H1 (cell line): ENCODE measurements around the gene TP53. TPM values are rescaled to one million over a fixed set of nuclear protein-coding genes. Genes with fewer than 3 reads are reported as not detected.

ENCODE experiments used
- CTCF ChIA-PET: fragments of 300-600 bp; sonication (Branson Sonifier 250); formaldehyde crosslinking; loops from one replicate; lab custom pipeline; 2021; ENCODE audit not compliant: partially characterized antibody; lab: Charles Lee
- POLR2A ChIA-PET: fragments of 300-600 bp; sonication (Branson Sonifier 250); formaldehyde crosslinking; loops from one replicate; lab custom pipeline; 2021; ENCODE audit warnings: inconsistent platforms; ENCODE audit not compliant: partially characterized antibody; lab: Charles Lee
- DNase-seq, 2 experiments: peaks; one replicate each; pipeline versions ENCODE4 v3.0.0 to v3.0.0-alpha.2; 2010 to 2022; ENCODE audit warnings: low spot score in 2 of 2, low read depth in 1 of 2, mixed read lengths in 1 of 2
- FAIRE-seq: peaks from 2 replicates; lab custom pipeline; 2011; peaks lifted over from hg19 to GRCh38; lab: Jason Lieb, UNC
- H2AFZ ChIP-seq: 2 replicates; pipeline ENCODE4 v1.8.1; 2012; ENCODE audit warnings: low read length, inconsistent platforms
- H2AK5ac ChIP-seq: 2 replicates; pipeline ENCODE4 v1.6.1; 2013; ENCODE audit warnings: low read depth, low read length
- H2BK120ac ChIP-seq: replicated peaks from 2 replicates; pipeline ENCODE3; 2013; ENCODE audit warnings: low read depth, low read length, inconsistent platforms
- H2BK12ac ChIP-seq: 2 replicates; pipeline ENCODE4 v1.6.1; 2013; ENCODE audit warnings: low read depth, low read length
- H2BK15ac ChIP-seq: 2 replicates; pipeline ENCODE4 v1.6.1; 2013; ENCODE audit warnings: low read length
- H2BK20ac ChIP-seq: 2 replicates; pipeline ENCODE4 v1.6.1; 2013; ENCODE audit warnings: low read length
- H2BK5ac ChIP-seq: 2 replicates; pipeline ENCODE4 v1.6.1; 2013; ENCODE audit warnings: low read depth, low read length
- H3K14ac ChIP-seq: 2 replicates; pipeline ENCODE4 v1.6.1; 2013; ENCODE audit warnings: inconsistent platforms; ENCODE audit not compliant: insufficient read length
- H3K18ac ChIP-seq: 2 replicates; pipeline ENCODE4 v1.6.1; 2013; ENCODE audit warnings: low read length; ENCODE audit errors: extremely low read depth
- H3K23ac ChIP-seq: 2 replicates; pipeline ENCODE4 v1.6.1; 2013; ENCODE audit warnings: inconsistent platforms; ENCODE audit not compliant: insufficient read length
- H3K23me2 ChIP-seq: 2 replicates; pipeline ENCODE4 v1.6.1; 2013; ENCODE audit warnings: low read depth, low read length
- H3K27ac ChIP-seq: 2 replicates; pipeline ENCODE4 v1.6.1; 2011; ENCODE audit warnings: low read depth, low read length, inconsistent platforms
- H3K27me3 ChIP-seq, 4 experiments: replicated peaks in 1 of 4; 1 replicate in 1 of 4; 2 replicates in 3 of 4; pipeline versions ENCODE4 v1.6.1 to v1.8.1; 2011 to 2013; ENCODE audit warnings: low read length in 3 of 4, mild to moderate bottlenecking in 3 of 4, inconsistent platforms in 2 of 4, mixed read lengths in 2 of 4, moderate library complexity in 1 of 4; ENCODE audit not compliant: control insufficient read depth in 3 of 4, insufficient read depth in 3 of 4; ENCODE audit errors: extremely low read depth in 1 of 4
- H3K36me3 ChIP-seq, 4 experiments: 2 replicates each; pipeline versions ENCODE4 v1.6.1 to v1.8.1; 2011 to 2013; ENCODE audit warnings: mild to moderate bottlenecking in 4 of 4, low read length in 3 of 4, moderate library complexity in 2 of 4, control low read depth in 1 of 4, inconsistent platforms in 1 of 4; ENCODE audit not compliant: insufficient read depth in 4 of 4, control insufficient read depth in 2 of 4
- H3K4ac ChIP-seq: replicated peaks from 2 replicates; pipeline ENCODE3; 2013; ENCODE audit warnings: low read length, low read depth, mixed read lengths, inconsistent platforms; ENCODE audit not compliant: insufficient read length
- H3K4me1 ChIP-seq, 4 experiments: replicated peaks in 1 of 4; 1 replicate in 1 of 4; 2 replicates in 3 of 4; pipeline versions ENCODE4 v1.6.1 to v1.8.1; 2011 to 2013; ENCODE audit warnings: low read length in 3 of 4, inconsistent platforms in 2 of 4, mixed read lengths in 1 of 4; ENCODE audit not compliant: insufficient read depth in 4 of 4, control insufficient read depth in 3 of 4
- H3K4me2 ChIP-seq, 2 experiments: 2 replicates each; pipeline versions ENCODE4 v1.6.1 to v1.8.1; 2011 to 2013; ENCODE audit warnings: low read depth in 2 of 2, low read length in 2 of 2, control low read depth in 1 of 2, inconsistent platforms in 1 of 2, mild to moderate bottlenecking in 1 of 2; ENCODE audit not compliant: insufficient read depth in 1 of 2
- H3K4me3 ChIP-seq, 4 experiments: fragments of 200-600, 300-600 bp in 1 of 4; sonication (generic), shearing (Covaris generic), sonication (Bioruptor Twin) in 1 of 4; 2 replicates each; pipeline versions ENCODE4 v1.5.1 to v1.8.1; 2011 to 2016; ENCODE audit warnings: low read length in 4 of 4, low read depth in 3 of 4, control low read depth in 2 of 4, inconsistent platforms in 2 of 4, mild to moderate bottlenecking in 2 of 4, mixed read lengths in 1 of 4, moderate library complexity in 1 of 4; ENCODE audit not compliant: insufficient read depth in 2 of 4; ENCODE audit errors: extremely low read depth in 1 of 4
- H3K56ac ChIP-seq: replicated peaks from 2 replicates; pipeline ENCODE3; 2013; ENCODE audit warnings: low read depth, mild to moderate bottlenecking, mixed read lengths, low read length, inconsistent platforms; ENCODE audit not compliant: insufficient read length
- H3K79me1 ChIP-seq: 2 replicates; pipeline ENCODE4 v1.6.1; 2013; ENCODE audit warnings: low read depth, low read length, control low read depth
- H3K79me2 ChIP-seq, 2 experiments: 2 replicates each; pipeline versions ENCODE4 v1.6.1 to v1.8.1; 2012 to 2013; ENCODE audit warnings: low read length in 2 of 2, mild to moderate bottlenecking in 2 of 2, inconsistent platforms in 1 of 2; ENCODE audit not compliant: insufficient read depth in 2 of 2, control insufficient read depth in 1 of 2
- H3K9ac ChIP-seq, 4 experiments: replicated peaks in 1 of 4; 1 replicate in 1 of 4; 2 replicates in 3 of 4; pipeline versions ENCODE4 v1.6.1 to v1.8.1; 2011 to 2013; ENCODE audit warnings: low read depth in 3 of 4, low read length in 3 of 4, control low read depth in 2 of 4, mild to moderate bottlenecking in 2 of 4, moderate library complexity in 2 of 4, inconsistent platforms in 1 of 4; ENCODE audit errors: extremely low read depth in 1 of 4
- H3K9me3 ChIP-seq, 2 experiments: 2 replicates each; pipeline versions ENCODE4 v1.6.1 to v1.8.1; 2012 to 2013; ENCODE audit warnings: mild to moderate bottlenecking in 2 of 2, moderate library complexity in 2 of 2, control low read depth in 1 of 2, inconsistent platforms in 1 of 2, low read depth in 1 of 2, low read length in 1 of 2, mixed read lengths in 1 of 2; ENCODE audit not compliant: insufficient read depth in 2 of 2
- H4K20me1 ChIP-seq, 2 experiments: replicated peaks in 1 of 2; 2 replicates each; pipeline versions ENCODE3 to v1.8.1; 2011 to 2013; ENCODE audit warnings: inconsistent platforms in 2 of 2, low read length in 2 of 2, mild to moderate bottlenecking in 1 of 2; ENCODE audit not compliant: insufficient read depth in 2 of 2, control insufficient read depth in 1 of 2
- H4K5ac ChIP-seq: 2 replicates; pipeline ENCODE4 v1.6.1; 2013; ENCODE audit warnings: low read length, low read depth, mixed read lengths, inconsistent platforms; ENCODE audit not compliant: insufficient read length
- H4K8ac ChIP-seq: 2 replicates; pipeline ENCODE4 v1.8.0; 2013; ENCODE audit warnings: mild to moderate bottlenecking, moderate library complexity, low read length, inconsistent platforms; ENCODE audit not compliant: insufficient read depth; ENCODE audit errors: extremely low read depth
- H4K91ac ChIP-seq: replicated peaks from 2 replicates; pipeline ENCODE3; 2013; ENCODE audit warnings: low read length, mixed read lengths, inconsistent platforms; ENCODE audit not compliant: insufficient read length
- BRCA1 ChIP-seq: IDR thresholded peaks from 2 replicates; pipeline ENCODE4 v1.6.1; 2012; ENCODE audit warnings: low read depth, low read length, improper control_type of control experiment
- POU5F1 ChIP-seq: IDR thresholded peaks from 2 replicates; pipeline ENCODE4 v1.6.1; 2011; ENCODE audit warnings: low read depth, mild to moderate bottlenecking, low read length, moderate library complexity
- WGBS, 2 experiments: shearing (Covaris generic) in 1 of 2; methylation state at CpG; one replicate each; pipeline versions ENCODE4 v1.1.6 to v1.1.7; 2013 to 2015; ENCODE audit warnings: low lambda C conversion rate in 2 of 2, mixed read lengths in 2 of 2, inconsistent platforms in 1 of 2, low coverage in 1 of 2, missing lambda C conversion rate in 1 of 2; ENCODE audit not compliant: insufficient replicate concordance in 2 of 2, insufficient coverage in 1 of 2, insufficient read length in 1 of 2; ENCODE audit errors: extremely low coverage in 1 of 2, missing lambda C conversion rate in 1 of 2; 5-methylcytosine and 5-hydroxymethylcytosine counted together
- polyA plus RNA-seq, 7 experiments: library from polyadenylated mRNA; depleted of rRNA in 3 of 7; stranded (reverse) in 5 of 7; unstranded in 2 of 7; fragments of >200 nt in 5 of 7; fragments of 200-250 nt in 2 of 7; gene quantifications; 1 replicate in 5 of 7; 2 replicates in 1 of 7; 4 replicates in 1 of 7; pipeline versions ENCODE4 v1.2.1 to v1.2.3, GENCODE V29; 2011 to 2013; ENCODE audit warnings: missing spikeins in 2 of 7, mixed read lengths in 2 of 7
- total RNA-seq: library from RNA; stranded (reverse); fragmentation: NEBNext Ultra II Directional; extraction: Animal tissue kit (Norgen Biotek cat#: 25700); gene quantifications from 2 replicates; pipeline ENCODE4 v1.2.1, GENCODE V29; 2021
- TF ChIP-seq, protein P1 (sequence below): IDR thresholded peaks from 2 replicates; pipeline ENCODE4 v1.6.1; 2011; ENCODE audit warnings: low read depth, mild to moderate bottlenecking, low read length; ENCODE audit not compliant: insufficient read depth

The TP53 gene
- total and polyA plus RNA-seq, 2 of the 8 experiments (the other 6 are each of a cell fraction or from before 2014, with no cell fraction given), result 143 to 198 TPM

DNA sequence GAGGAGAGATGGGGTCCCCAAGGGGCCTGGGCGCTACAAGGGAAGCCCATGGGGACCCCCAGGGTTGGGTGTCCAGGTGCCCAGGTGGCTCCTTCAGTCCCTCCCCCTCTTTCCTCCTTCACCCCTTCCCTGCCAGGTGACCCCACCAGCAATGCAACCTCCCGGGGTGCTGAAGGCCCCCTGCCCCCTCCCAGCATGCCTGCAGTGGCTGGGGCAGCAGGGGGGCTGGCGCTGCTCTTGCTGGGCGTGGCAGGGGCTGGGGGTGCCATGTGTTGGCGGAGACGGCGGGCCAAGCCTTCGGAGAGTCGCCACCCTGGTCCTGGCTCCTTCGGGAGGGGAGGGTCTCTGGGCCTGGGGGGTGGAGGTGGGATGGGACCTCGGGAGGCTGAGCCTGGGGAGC, 21.7 kb upstream of the TP53 start:
- Histone ChIP-seq H2AK5ac (no peak overlapping the region), H3K4me1 (peaks cover 4 to 24% (median 15%) of the 10 kb centered on the region in 4 experiments), H3K4ac (no peak overlapping the region), H3K27me3 (peaks cover 0 to 7% (median 3%) of the 10 kb centered on the region in 4 experiments; a peak in 3 of 7 replicates), H3K23me2 (peaks cover 16% of the 10 kb centered on the region; the same call in 1 of the 2 replicates), H4K8ac (no peak overlapping the region), H2AFZ (no peak overlapping the region), H3K4me3 (no peak overlapping the region), H3K56ac (no peak overlapping the region), H3K9ac (no peak overlapping the region), H2BK15ac (no peak overlapping the region), H3K79me1 (no peaks in the 10 kb centered on the region; the same call in 1 of the 2 replicates), H3K4me2 (no peak overlapping the region), H4K91ac (no peak overlapping the region), H3K23ac (no peak overlapping the region), H4K5ac (no peak overlapping the region), H3K18ac (no peak overlapping the region), H3K14ac (no peak overlapping the region), H4K20me1 (peaks cover 0 to 5% of the 10 kb centered on the region in 2 experiments), H2BK120ac (no peak overlapping the region), H3K9me3 (no peaks in the 10 kb centered on the region), H2BK5ac (no peak overlapping the region), H3K27ac (no peak overlapping the region), H2BK20ac (no peak overlapping the region), H3K36me3 (no peaks in the 10 kb centered on the region), H2BK12ac (no peak overlapping the region), H3K79me2 (no peaks in the 10 kb centered on the region)
- WGBS, 2 experiments, result 85% methylated on average over 2 of the region's 11 CpGs; no CpG with 5 or more reads in 1 of the 2 experiments
- TF ChIP-seq, protein P1, sequence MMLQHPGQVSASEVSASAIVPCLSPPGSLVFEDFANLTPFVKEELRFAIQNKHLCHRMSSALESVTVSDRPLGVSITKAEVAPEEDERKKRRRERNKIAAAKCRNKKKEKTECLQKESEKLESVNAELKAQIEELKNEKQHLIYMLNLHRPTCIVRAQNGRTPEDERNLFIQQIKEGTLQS, result no peak
- TF ChIP-seq BRCA1 (no peak), POU5F1 (no peak)
- no peak for FAIRE-seq
- ChIA-PET CTCF (interaction anchor here (8.7 to 10.1 kb wide), 2 partner anchors 21 to 76 kb away, joined by 86 read pairs; partner anchors contain the start of genes SHBG, TP53 and WRAP53), POLR2A (interaction anchor here (0.7 to 11.4 kb wide), 2 partner anchors 8 to 21 kb away, joined by 3 to 186 read pairs; partner anchors contain the start of genes TP53 and WRAP53)
- no peak for DNase-seq
